ENCODE data around the gene ALG8.

ALG8 gene

GRCh38 chr11:78139422-78140391, at the start of gene ALG8:
TSS of gene ALG8 (minus strand) at chr11:78139626. CDS start at chr11:78139588, 38 bp downstream.
- H3K27ac ChIP-seq: peak within 1 kb of the TSS; percentile 69
- CTCF ChIA-PET: interaction anchor here (0.6 to 0.9 kb wide), 2 partner anchors 424 to 496 kb away, joined by 3 read pairs; no protein-coding TSS in a partner anchor
- DNase-seq (ENCODE audit: low spot score): peak; percentile 98
- TF ChIP-seq CTCF (conservative IDR thresholded peaks at IDR 0.05; ENCODE audit: low read depth): no peak
- POLR2A ChIA-PET (ENCODE audit: low non-redundant PET): no interaction called here

GRCh38 chr11:78188286-78189173, 49.1 kb upstream of the ALG8 start, which contains the start of the genes KCTD21 and USP35:
TSS of gene KCTD21 (minus strand) at chr11:78188626. CDS start at chr11:78174554, 14,072 bp downstream.
TSS of gene USP35 (plus strand) at chr11:78188919. CDS start at chr11:78196246, 7,327 bp downstream.
- no peak for TF ChIP-seq CTCF (conservative IDR thresholded peaks at IDR 0.05; ENCODE audit: low read depth)
- peak; percentile 97 for DNase-seq (ENCODE audit: low spot score)
- ChIA-PET POLR2A (ENCODE audit: low non-redundant PET) (interaction anchor here (0.6 kb wide), 1 partner anchor 230 kb away, joined by 3 read pairs; no protein-coding TSS in a partner anchor), CTCF (interaction anchor here (0.5 to 0.7 kb wide), 3 partner anchors 31 to 178 kb away, joined by 3 to 4 read pairs (median 3); no protein-coding TSS in a partner anchor)
- peak within 1 kb of the TSS; percentile 72 for H3K27ac ChIP-seq

GRCh38 chr11:78187366-78188285, 48.2 kb upstream of the ALG8 start:
- TF ChIP-seq CTCF (conservative IDR thresholded peaks at IDR 0.05; ENCODE audit: low read depth): no peak
- CTCF ChIA-PET: interaction anchor here (0.5 kb wide), 1 partner anchor 142 kb away, joined by 3 read pairs; no protein-coding TSS in a partner anchor
- peak; percentile 54 for DNase-seq (ENCODE audit: low spot score)
- POLR2A ChIA-PET (ENCODE audit: low non-redundant PET): interaction anchor here (0.6 kb wide), 1 partner anchor 231 kb away, joined by 3 read pairs; no protein-coding TSS in a partner anchor
- peak overlapping the region; percentile 72 for H3K27ac ChIP-seq

GRCh38 chr11:78181185-78181584, 41.8 kb upstream of the ALG8 start:
- H3K27ac ChIP-seq: no peak overlapping the region
- no peak for TF ChIP-seq CTCF (conservative IDR thresholded peaks at IDR 0.05; ENCODE audit: low read depth)
- ChIA-PET POLR2A (ENCODE audit: low non-redundant PET) (no interaction called here), CTCF (no interaction called here)
- DNase-seq (ENCODE audit: low spot score): no peak

- H3K27ac ChIP-seq: no peak overlapping the region
- CTCF ChIA-PET: no interaction called here
- POLR2A ChIA-PET (ENCODE audit: low non-redundant PET): no interaction called here
- DNase-seq (ENCODE audit: low spot score): no peak
- no peak for TF ChIP-seq CTCF (conservative IDR thresholded peaks at IDR 0.05; ENCODE audit: low read depth)
These were observed 41.3 kb upstream of the ALG8 start for GRCh38 chr11:78180751-78181150.

Data from RWPE1 (cell line).